Effector memory CD4-positive, alpha-beta T cell (primary cell): ENCODE measurements around the gene KRTAP12-2.
"Not testable (repeated sequence)": the region's sequence is repeated elsewhere in the genome, so short reads cannot be mapped to it uniquely, and the experiment has no call there.

Source experiments
- DNase-seq, 3 donors: peaks; one replicate each; pipeline ENCODE4 v3.0.0-alpha.2; 2020
- H3K27ac ChIP-seq: 2 replicates; pipeline ENCODE4 v1.7.0; 2013; ENCODE audit warnings: mild to moderate bottlenecking, low read length, moderate library complexity; ENCODE audit not compliant: insufficient read depth, poor library complexity, severe bottlenecking
- H3K27me3 ChIP-seq: replicated peaks from 2 replicates; pipeline ENCODE4 v1.7.0; 2013; ENCODE audit warnings: mild to moderate bottlenecking, low read length; ENCODE audit not compliant: insufficient read depth, control insufficient read depth, poor library complexity, severe bottlenecking
- H3K36me3 ChIP-seq: 2 replicates; pipeline ENCODE4 v1.7.0; 2013; ENCODE audit warnings: mild to moderate bottlenecking, low read length, moderate library complexity; ENCODE audit not compliant: control insufficient read depth, insufficient read depth
- H3K4me1 ChIP-seq: 2 replicates; pipeline ENCODE4 v1.7.0; 2013; ENCODE audit warnings: low read length, mild to moderate bottlenecking; ENCODE audit not compliant: control insufficient read depth, insufficient read depth, poor library complexity, severe bottlenecking
- H3K4me3 ChIP-seq: 2 replicates; pipeline ENCODE4 v1.7.0; 2013; ENCODE audit warnings: low read length, low read depth, mild to moderate bottlenecking; ENCODE audit not compliant: insufficient read depth, poor library complexity, severe bottlenecking
- H3K9me3 ChIP-seq: 2 replicates; pipeline ENCODE4 v1.7.0; 2013; ENCODE audit warnings: mild to moderate bottlenecking, low read length, moderate library complexity; ENCODE audit not compliant: control insufficient read depth

Gene KRTAP12-2

DNA sequence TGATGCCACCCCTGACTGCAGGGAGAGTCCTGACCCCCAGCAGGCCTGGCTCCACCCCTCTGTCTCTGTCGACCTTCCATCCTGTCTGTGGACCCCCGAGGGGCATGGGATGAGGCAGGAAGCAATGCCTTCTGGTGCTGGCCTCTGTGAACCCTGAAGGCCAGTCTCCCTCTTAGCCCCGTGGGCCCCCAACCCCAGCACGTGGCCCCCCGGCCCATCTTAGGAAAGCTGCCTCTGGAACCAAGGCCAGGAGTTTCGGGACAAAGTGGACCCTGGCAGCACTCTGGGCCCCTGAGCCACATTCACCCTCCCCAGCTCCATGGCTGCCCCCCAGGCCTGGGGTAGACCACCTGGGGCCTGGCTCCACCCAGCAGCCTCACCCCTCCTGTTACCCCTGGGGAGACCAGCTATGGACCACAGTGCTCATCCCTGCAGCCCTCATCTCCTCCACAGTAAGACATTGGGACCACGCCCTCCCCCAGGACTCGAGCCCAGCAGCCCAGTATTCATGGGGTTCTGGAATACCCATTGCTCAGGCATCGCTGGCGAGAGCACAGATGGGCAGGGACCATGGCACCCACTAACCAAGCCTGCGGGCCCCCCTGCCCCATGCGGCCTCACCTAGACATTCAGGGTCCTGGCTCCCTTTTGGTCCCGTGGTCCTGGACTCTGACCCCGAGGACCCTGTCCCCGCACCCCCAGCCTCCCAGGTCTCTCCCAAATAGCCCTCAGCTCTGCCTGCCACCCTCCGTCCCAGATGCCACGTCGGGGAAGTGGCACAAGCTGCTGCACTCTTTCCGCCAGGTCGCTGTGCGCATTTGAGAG is 28.0 kb downstream of the KRTAP12-2 start:
- not testable (repeated sequence) for H3K9me3 ChIP-seq, H3K27ac ChIP-seq, DNase-seq, H3K36me3 ChIP-seq, H3K4me1 ChIP-seq, H3K4me3 ChIP-seq, H3K27me3 ChIP-seq

DNA sequence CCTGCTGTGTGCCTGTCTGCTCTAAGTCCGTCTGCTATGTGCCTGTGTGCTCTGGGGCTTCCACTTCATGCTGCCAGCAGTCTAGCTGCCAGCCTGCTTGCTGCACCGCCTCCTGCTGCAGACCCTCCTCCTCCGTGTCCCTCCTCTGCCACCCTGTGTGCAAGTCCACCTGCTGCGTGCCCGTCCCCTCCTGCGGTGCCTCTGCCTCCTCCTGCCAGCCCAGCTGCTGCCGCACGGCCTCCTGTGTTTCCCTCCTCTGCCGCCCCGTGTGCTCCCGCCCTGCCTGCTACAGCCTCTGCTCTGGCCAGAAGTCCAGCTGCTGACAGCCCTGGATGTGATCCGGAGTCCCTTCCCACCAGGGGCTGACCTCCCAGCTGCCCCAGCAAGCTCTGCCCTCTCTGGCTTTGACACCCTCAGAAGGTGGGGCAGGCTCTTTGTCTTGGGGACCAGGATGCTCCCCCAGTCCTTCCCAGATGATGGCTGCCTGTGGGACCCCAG is 28.8 kb downstream of the KRTAP12-2 start:
- H3K36me3 ChIP-seq, DNase-seq, H3K27me3 ChIP-seq, H3K4me3 ChIP-seq, H3K9me3 ChIP-seq, H3K27ac ChIP-seq, H3K4me1 ChIP-seq: not testable (repeated sequence)

DNA sequence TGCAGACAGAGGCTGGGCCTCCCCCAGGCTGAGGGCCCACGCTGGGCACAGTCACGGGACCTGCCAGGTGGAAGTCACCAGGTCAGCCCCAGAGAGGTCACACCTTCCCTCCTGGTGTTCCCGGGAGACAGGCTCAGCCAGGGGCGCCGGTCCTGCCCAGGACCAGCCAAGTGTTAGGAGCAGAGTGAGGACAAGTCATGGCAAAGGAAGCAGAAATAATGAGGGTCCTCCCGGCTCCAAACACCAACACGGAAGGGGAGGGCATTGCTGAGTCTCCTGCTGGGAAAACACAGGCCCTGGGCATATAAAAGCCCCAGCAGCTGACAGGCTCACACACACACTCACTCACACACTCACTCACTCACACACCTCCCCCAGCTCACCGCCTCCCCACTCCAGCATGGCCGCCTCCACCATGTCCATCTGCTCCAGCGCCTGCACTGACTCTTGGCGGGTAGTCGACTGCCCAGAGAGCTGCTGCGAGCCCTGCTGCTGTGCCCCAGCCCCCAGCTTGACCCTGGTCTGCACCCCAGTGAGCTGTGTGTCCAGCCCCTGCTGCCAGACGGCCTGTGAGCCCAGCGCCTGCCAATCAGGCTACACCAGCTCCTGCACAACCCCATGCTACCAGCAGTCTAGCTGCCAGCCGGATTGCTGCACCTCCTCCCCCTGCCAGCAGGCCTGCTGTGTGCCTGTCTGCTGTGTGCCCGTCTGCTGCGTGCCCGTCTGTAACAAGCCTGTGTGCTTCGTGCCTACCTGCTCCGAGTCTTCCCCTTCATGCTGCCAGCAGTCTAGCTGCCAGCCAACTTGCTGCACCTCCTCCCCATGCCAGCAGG is 29.5 kb downstream of the KRTAP12-2 start, which contains the start of gene KRTAP10-10:
Gene KRTAP10-10, plus strand, starts transcription at position 339 of the 833 bp plus-strand sequence. Its CDS starts 62 bp downstream, at position 401.
- DNase-seq = no peak
- no peaks in the 10 kb centered on the region for H3K4me1 ChIP-seq
- H3K27ac ChIP-seq = no peak within 1 kb of the TSS
- H3K9me3 ChIP-seq = no peaks in the 10 kb centered on the region
- no peak within 1 kb of the TSS for H3K4me3 ChIP-seq
- no peaks in the 10 kb centered on the region for H3K36me3 ChIP-seq
- no peaks in the 10 kb centered on the region for H3K27me3 ChIP-seq

DNA sequence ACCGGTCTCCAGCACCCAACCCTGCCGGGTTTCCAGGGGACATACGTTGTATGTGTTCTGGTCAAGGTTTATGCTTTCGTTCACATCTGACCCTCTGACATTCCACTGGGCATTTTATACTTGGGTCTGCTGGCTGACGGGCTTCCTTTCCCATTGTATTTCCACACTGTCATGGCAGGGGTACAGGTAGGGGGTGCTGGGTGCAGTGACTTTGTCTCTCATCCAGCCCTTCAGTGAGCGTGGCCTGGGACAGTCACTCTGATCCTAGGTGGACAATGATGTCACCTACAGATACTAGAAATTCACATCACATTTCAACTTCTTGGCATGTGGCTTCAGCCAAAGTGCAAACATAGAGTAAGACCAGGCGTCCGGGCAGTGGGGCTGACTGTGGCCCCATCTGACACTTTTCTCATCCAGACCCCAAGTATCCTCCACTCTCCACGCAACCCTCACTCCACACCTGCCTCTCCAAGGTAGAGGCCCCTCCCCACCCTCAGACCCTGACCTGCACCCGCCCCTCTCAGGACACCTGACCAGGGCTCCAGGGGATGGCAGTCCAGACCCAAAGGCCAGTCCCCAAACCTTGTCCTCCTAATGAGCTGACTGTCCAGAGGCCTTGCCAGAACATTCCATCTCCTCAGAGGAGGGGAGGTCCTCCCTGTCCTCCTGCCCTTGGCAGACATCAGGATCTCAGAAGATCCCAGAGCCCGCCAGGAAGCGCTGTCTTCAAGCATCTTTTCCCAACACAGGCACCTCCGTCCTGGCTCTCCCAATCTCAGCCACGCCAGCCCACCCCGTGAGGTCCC is 30.3 kb downstream of the KRTAP12-2 start:
- Histone ChIP-seq H3K36me3 (no peaks in the 10 kb centered on the region), H3K9me3 (peaks cover 4% of the 10 kb centered on the region), H3K27me3 (no peaks in the 10 kb centered on the region), H3K4me3 (no peak overlapping the region), H3K4me1 (no peaks in the 10 kb centered on the region), H3K27ac (no peak overlapping the region)
- no peak for DNase-seq

DNA sequence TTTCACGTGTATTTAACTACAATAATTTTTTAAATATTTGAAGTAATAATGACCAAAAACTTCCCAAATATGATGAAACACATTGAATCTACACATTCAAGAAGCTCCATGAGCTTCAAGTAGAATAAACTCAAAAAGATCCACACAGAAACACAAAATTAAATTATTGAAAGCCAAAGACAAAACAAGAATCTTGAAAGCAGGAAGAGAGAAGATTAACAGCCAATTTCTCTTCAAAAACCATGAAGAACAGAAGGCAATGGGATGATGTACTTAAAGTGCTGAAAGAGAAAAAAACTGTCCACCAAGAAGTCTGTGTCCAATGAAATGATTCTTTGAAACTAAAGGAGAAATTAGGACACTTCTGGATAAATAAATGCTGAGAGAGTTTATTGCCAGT is 34.7 kb downstream of the KRTAP12-2 start:
- Histone ChIP-seq H3K27me3 (no peaks in the 10 kb centered on the region), H3K4me3 (no peak overlapping the region), H3K27ac (no peak overlapping the region), H3K36me3 (no peaks in the 10 kb centered on the region), H3K4me1 (peaks cover 18% of the 10 kb centered on the region), H3K9me3 (peaks cover 17% of the 10 kb centered on the region)
- DNase-seq = no peak

DNA sequence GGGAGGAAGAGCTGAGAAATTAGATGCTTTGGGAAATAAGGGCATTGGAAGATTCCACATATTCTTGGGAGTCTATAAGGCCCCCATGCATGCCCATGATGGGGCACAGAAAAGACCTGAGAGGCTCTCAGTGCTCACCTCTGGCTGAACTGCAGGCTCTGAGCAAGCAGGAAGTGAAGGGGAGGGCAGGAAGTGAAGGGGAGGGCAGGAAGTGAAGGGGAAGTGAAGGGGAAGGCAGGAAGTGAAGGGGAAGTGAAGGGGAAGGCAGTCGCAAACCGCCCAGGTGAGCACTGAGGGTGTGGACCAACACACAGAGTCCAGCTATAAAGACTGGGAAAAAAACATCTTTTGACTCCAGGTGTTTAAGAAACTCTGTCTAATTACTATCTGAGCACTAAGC is 36.3 kb downstream of the KRTAP12-2 start:
- no peak for DNase-seq
- Histone ChIP-seq H3K4me3 (no peak overlapping the region), H3K9me3 (peaks cover 17% of the 10 kb centered on the region), H3K27me3 (no peaks in the 10 kb centered on the region), H3K27ac (no peak overlapping the region), H3K4me1 (peaks cover 18% of the 10 kb centered on the region), H3K36me3 (no peaks in the 10 kb centered on the region)

DNA sequence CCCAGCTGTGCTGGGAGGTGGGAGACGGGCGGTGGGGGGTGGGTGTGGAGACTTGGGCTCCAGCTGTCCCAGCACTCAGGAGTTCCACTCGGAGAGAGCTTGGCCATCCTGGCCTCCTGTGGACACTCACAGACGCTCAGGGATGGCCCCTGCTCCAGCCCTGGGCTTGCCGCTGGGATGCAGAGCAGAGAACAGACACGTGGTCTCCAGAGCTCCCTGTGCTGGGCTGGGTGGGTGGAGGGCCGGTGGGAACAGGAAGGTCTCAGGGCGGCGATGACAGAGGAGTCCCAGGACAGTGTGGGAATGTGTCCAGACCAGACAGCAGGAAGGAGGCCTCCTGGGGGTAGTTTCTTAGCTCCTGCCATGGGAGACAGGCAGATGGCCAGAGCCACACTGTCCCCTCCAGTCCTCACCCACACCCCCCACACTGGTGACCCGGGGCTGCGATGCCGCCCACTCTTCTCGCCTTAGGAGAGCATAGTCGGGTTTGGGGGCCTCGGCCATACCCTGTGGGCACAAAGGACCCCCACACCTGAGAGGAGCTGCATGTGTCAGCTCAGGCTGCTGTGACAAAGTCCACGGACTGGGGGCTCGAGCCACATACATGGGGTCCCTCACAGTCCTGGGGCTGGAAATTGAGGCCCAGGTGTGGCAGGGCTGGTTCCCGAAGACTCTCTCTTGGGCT is 37.9 kb downstream of the KRTAP12-2 start:
- Histone ChIP-seq H3K36me3 (no peaks in the 10 kb centered on the region), H3K4me3 (no peak overlapping the region), H3K9me3 (peaks cover 24% of the 10 kb centered on the region), H3K27ac (no peak overlapping the region), H3K4me1 (peaks cover 18% of the 10 kb centered on the region), H3K27me3 (no peaks in the 10 kb centered on the region)
- DNase-seq = no peak

DNA sequence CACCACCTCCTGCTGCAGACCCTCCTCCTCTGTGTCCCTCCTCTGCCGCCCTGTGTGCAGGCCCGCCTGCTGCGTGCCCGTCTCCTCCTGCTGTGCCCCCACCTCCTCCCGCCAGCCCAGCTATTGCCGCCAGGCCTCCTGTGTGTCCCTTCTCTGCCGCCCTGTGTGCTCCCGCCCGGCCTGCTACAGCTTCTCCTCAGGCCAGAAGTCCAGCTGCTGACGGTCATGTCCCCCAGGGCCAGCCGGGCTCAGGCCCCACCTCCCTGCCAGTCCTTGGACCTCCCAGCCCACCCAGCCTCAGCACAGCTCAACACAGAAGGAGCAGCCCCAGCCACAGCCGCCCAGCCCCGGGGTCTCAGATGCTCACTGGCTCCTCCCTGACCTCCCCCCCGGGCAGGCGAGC is 38.9 kb downstream of the KRTAP12-2 start:
- H3K36me3 ChIP-seq, H3K27ac ChIP-seq, DNase-seq, H3K27me3 ChIP-seq, H3K4me3 ChIP-seq: not testable (repeated sequence)
- peaks cover 24% of the 10 kb centered on the region for H3K9me3 ChIP-seq
- H3K4me1 ChIP-seq = peaks cover 18% of the 10 kb centered on the region

DNA sequence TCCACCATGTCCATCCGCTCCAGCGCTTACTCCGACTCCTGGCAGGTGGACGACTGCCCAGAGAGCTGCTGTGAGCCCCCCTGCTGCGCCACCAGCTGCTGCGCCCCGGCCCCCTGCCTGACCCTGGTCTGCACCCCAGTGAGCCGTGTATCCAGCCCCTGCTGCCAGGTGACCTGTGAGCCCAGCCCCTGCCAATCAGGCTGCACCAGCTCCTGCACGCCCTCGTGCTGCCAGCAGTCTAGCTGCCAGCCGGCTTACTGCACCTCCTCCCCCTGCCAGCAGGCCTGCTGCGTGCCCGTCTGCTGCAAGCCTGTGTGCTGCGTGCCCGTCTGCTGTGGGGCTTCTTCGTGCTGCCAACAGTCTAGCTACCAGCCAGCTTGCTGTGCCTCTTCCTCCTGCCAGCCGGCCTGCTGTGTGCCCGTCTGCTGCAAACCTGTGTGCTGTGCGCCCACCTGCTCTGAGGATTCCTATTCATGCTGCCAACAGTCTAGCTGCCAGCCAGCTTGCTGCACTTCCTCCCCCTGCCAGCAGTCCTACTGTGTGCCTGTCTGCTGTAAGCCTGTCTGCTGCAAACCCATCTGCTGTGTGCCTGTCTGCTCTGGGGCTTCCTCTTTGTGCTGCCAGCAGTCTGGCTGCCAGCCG is 39.4 kb downstream of the KRTAP12-2 start:
- not testable (repeated sequence) for H3K4me3 ChIP-seq, H3K27me3 ChIP-seq, H3K36me3 ChIP-seq, H3K27ac ChIP-seq, DNase-seq
- peaks cover 18% of the 10 kb centered on the region for H3K4me1 ChIP-seq
- peaks cover 24% of the 10 kb centered on the region for H3K9me3 ChIP-seq
